LNCAP (cell line): Measurements from ENCODE around the gene SEMA5B.

ENCODE experiments used
- TF ChIP-seq, protein P1 (sequence below): fragments of 450-650 bp; IDR thresholded peaks from 2 replicates; pipeline ENCODE4 v1.5.1; 2017; ENCODE audit warnings: mild to moderate bottlenecking

The SEMA5B gene

DNA sequence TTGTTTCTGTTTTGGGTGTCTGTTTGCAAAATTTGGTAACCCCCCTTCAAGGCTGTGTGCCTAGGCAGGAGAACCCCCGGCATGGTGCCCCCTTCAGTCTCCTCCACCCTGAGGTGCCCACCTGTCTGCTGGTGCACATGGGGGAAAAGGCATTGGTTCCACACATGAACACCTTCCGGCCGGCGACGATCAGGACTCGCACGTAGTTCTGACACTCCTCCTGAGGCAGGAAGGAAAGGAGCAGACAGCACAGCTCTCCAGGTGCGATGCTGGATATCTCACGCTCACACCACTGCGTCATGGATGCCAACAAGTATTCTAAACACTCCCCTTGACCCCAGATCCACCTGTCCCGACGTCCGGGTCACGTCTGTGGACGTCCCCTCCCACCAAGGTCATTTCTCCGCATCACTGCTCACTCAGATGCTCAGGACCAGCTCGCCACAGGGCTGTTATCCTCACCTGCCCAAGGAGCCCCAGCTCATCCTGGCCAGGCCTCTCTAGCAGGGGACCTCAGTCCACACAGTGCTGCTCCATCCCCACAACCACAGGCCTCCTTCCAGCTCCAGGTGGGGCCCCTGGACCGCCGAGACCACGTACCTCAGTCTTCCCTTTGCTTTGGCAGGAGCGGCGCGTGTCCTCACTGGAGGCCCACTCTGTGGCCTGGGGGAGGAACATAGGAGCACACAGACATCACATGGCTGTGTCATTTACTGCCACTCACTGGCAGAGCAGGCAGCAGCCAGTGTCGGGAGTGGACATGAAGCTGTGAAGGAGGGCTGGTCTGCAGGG, 99.0 kb downstream of the SEMA5B start:
- TF ChIP-seq, protein P1, sequence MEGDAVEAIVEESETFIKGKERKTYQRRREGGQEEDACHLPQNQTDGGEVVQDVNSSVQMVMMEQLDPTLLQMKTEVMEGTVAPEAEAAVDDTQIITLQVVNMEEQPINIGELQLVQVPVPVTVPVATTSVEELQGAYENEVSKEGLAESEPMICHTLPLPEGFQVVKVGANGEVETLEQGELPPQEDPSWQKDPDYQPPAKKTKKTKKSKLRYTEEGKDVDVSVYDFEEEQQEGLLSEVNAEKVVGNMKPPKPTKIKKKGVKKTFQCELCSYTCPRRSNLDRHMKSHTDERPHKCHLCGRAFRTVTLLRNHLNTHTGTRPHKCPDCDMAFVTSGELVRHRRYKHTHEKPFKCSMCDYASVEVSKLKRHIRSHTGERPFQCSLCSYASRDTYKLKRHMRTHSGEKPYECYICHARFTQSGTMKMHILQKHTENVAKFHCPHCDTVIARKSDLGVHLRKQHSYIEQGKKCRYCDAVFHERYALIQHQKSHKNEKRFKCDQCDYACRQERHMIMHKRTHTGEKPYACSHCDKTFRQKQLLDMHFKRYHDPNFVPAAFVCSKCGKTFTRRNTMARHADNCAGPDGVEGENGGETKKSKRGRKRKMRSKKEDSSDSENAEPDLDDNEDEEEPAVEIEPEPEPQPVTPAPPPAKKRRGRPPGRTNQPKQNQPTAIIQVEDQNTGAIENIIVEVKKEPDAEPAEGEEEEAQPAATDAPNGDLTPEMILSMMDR: no peak

DNA sequence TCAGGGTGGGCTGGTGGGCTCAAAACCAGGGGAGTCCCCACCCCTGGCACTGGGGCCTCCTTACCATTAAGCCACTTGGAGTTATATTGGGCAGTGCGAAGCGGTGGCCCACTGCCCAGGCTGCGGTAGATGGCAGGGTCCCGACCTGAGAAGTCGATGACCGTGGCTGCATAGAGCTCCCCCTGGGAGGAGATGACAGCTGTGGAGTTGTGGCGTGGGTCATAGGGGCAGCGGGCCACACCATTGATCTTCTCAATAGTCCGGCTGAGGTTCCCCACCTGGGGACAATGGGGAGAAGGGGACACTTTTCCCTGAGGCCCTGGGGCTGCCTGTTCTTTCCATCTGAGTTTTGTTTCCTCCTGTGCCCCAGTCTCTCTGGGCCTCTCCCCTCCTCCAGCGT, 99.8 kb downstream of the SEMA5B start:
- TF ChIP-seq, protein P1: no peak

DNA sequence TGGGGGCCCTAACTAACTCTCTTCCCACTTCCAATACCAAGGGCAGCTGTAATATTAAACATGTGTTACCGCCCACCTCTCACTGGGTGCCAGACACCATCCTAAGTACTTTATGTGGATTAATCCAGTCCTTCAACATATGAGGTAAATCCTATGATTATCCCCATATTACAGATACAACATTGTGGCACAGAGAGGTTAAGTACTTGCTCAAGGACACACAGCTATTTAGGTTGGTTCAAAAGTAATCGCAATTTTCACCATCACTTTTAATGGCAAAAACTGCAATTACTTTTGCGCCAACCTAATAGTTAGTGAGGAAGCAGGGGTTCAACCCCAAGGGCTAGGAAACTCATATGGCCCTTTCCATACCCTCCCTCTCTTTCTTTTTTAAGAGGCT, 100.8 kb downstream of the SEMA5B start:
- TF ChIP-seq, protein P1: no peak

DNA sequence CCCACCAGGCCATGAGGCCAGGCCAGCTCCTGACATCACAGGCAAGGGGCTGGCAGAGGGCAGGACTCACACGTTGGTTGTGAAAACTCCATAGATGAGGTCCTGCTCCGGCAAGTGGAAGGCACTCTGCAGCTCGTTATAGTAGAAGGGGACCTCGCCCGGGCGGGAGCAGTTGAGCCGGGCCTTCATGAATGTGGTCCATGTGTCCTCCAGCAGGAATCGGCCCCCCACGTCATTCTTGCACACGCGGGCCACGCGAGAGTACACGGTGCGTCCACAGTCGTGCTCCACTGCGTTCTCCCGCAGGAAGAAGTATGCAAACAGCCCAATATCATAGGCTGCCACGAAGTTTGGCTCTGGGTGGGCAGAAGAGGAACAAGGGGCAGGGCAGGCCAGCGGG, 101.2 kb downstream of the SEMA5B start:
- TF ChIP-seq, protein P1: no peak

DNA sequence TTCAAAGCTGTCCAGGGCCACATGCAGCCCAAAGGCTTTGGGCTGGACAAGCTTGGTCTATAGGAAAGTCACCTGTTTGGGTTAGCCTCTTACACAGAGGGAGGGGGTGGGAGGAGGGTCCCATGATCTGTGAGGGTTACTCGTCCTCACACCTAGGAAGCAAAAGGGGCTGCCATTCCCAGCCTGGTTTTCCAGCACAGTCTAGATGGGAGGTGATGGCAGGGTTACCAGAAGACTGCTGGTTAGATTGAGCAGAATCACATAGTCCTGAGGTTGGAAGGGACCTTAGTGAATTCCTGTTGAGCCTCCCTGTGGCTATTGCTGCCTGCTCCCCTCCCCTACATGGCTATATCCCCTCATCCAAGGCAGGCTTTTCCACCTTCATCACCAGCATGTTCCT, 101.8 kb downstream of the SEMA5B start:
- TF ChIP-seq, protein P1: no peak

DNA sequence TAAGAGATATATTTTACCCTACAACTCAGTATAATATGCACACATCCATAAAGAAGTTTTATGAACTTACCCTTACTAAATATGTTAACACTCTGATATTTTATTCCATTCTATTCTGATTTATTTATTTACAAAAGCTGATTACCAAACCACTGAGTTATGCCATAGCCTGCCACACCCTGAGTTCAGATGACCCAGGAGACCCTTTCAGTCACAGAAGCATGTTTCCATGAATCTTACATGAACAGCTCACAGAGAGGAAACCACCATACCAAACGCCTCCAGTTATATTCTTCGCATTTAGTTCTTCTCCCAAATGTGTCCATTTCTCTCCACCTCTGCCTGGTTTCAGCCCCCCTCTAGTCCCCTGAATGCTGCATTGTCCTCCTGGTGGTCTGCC, 103.5 kb downstream of the SEMA5B start:
- TF ChIP-seq, protein P1: no peak

DNA sequence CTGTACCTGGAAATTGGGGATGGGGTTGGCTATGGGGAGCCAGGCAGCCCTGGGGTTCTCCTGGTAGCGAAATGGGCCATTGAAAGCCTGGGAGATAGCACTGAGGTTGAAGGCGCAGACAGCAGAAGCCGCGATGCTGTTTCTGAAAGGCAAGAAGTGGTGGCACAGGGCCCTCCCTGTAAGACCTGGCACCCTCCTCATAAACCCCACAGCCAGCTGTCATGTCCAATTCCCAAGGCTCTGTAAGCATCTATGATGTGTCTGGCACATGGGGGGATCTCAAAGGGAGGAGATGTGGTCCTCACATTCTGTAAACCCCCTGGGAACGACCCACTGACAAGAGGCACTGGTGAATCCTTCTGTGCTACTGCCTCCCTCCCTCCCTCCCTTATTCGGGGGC, 104.0 kb downstream of the SEMA5B start:
- TF ChIP-seq, protein P1: no peak
